Measurements from ENCODE around the gene SFI1.

SFI1 gene

GRCh38 chr22:31609716-31610115 is 113.4 kb downstream of the SFI1 start:
- no peak for DNase-seq (ENCODE audit: low read depth)
- H3K4me3 ChIP-seq (ENCODE audit: low read depth, low read length), result no peak overlapping the region

- DNase-seq (ENCODE audit: low read depth), result no peak
- H3K4me3 ChIP-seq (ENCODE audit: low read depth, low read length), result no peak overlapping the region
Measured at GRCh38 chr22:31610611-31611010, 114.3 kb downstream of the SFI1 start.

- DNase-seq (ENCODE audit: low read depth), result no peak
Measured at GRCh38 chr22:31611061-31611760, 114.9 kb downstream of the SFI1 start.

GRCh38 chr22:31612891-31613285 is 116.6 kb downstream of the SFI1 start:
- no peak for DNase-seq (ENCODE audit: low read depth)
- no peak overlapping the region for H3K4me3 ChIP-seq (ENCODE audit: low read depth, low read length)

More at GRCh38 chr22:31611061-31611760, 114.9 kb downstream of the SFI1 start:
- H3K4me3 ChIP-seq (ENCODE audit: low read depth, low read length), result no peak overlapping the region

GRCh38 chr22:31613286-31613903 is 117.1 kb downstream of the SFI1 start:
- no peak for DNase-seq (ENCODE audit: low read depth)
- no peak overlapping the region for H3K4me3 ChIP-seq (ENCODE audit: low read depth, low read length)

- no peak overlapping the region for H3K4me3 ChIP-seq (ENCODE audit: low read depth, low read length)
- no peak for DNase-seq (ENCODE audit: low read depth)
Measured at GRCh38 chr22:31613904-31614296, 117.6 kb downstream of the SFI1 start.

GRCh38 chr22:31614781-31615490 is 118.6 kb downstream of the SFI1 start:
- no peak for DNase-seq (ENCODE audit: low read depth)
- H3K4me3 ChIP-seq (ENCODE audit: low read depth, low read length), result no peak overlapping the region

- no peak for DNase-seq (ENCODE audit: low read depth)
- H3K4me3 ChIP-seq (ENCODE audit: low read depth, low read length), result no peak overlapping the region
Measured at GRCh38 chr22:31615491-31615860, 119.1 kb downstream of the SFI1 start.

GRCh38 chr22:31615940-31616314 is 119.6 kb downstream of the SFI1 start:
- DNase-seq (ENCODE audit: low read depth), result no peak
- H3K4me3 ChIP-seq (ENCODE audit: low read depth, low read length), result no peak overlapping the region

- DNase-seq (ENCODE audit: low read depth), result no peak
- no peak overlapping the region for H3K4me3 ChIP-seq (ENCODE audit: low read depth, low read length)
Measured at GRCh38 chr22:31616315-31616980, 120.1 kb downstream of the SFI1 start.

GRCh38 chr22:31618057-31618456 is 121.7 kb downstream of the SFI1 start:
- DNase-seq (ENCODE audit: low read depth), result no peak
- H3K4me3 ChIP-seq (ENCODE audit: low read depth, low read length), result no peak overlapping the region

GRCh38 chr22:31618471-31619176 is 122.3 kb downstream of the SFI1 start:
- no peak for DNase-seq (ENCODE audit: low read depth)
- no peak overlapping the region for H3K4me3 ChIP-seq (ENCODE audit: low read depth, low read length)

- no peak overlapping the region for H3K4me3 ChIP-seq (ENCODE audit: low read depth, low read length)
- no peak for DNase-seq (ENCODE audit: low read depth)
Measured at GRCh38 chr22:31619611-31620300, 123.4 kb downstream of the SFI1 start.

GRCh38 chr22:31620756-31621480 is 124.6 kb downstream of the SFI1 start:
- DNase-seq (ENCODE audit: low read depth), result no peak

GRCh38 chr22:31621507-31622124 is 125.3 kb downstream of the SFI1 start:
- H3K4me3 ChIP-seq (ENCODE audit: low read depth, low read length), result no peak overlapping the region
- DNase-seq (ENCODE audit: low read depth), result no peak

More at GRCh38 chr22:31620756-31621480, 124.6 kb downstream of the SFI1 start:
- H3K4me3 ChIP-seq (ENCODE audit: low read depth, low read length), result no peak overlapping the region

GRCh38 chr22:31622980-31623379 is 126.6 kb downstream of the SFI1 start:
- H3K4me3 ChIP-seq (ENCODE audit: low read depth, low read length), result no peak overlapping the region
- DNase-seq (ENCODE audit: low read depth), result no peak

GRCh38 chr22:31623592-31624304 is 127.4 kb downstream of the SFI1 start:
- DNase-seq (ENCODE audit: low read depth), result no peak
- no peak overlapping the region for H3K4me3 ChIP-seq (ENCODE audit: low read depth, low read length)

Data from skeletal muscle cell (primary cell).